ENCODE data around the gene ADGRV1. TPM values are rescaled to one million over a fixed set of nuclear protein-coding genes. Genes with fewer than 3 reads are reported as not detected.
A peak's percentile ranks its signal among the peaks of the same experiment; 100 is the strongest.

The ADGRV1 gene
- polyA plus RNA-seq, 2 donors = 0.82 to 1.6 TPM

DNA sequence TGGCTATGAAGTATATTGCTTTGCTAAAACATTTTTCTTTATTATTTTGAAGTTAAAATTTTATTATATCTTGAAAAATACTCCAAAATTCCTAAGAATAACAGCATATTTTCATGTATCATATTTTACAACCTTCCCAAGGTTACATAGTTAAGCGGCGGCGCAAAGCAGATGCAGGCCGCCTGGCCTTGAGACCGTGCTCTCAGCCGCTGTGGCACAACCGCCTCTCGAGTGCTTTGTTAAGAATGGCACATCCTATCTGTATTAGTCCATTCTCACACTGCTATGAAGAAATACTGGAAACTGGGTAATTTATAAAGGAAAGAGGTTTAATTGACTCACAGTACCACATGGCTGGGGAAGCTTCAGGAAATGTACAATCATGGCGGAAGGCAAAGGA lies 595.7 kb downstream of the ADGRV1 start:
- 97 to 100% methylated on average over 9 of the region's 9 CpGs for WGBS, 2 donors
- Histone ChIP-seq H3K4me3 (ENCODE audit: low read depth in 1 of 2, low read length in 2 of 2) (no peak overlapping the region), H3K27me3 (ENCODE audit: control insufficient read depth in 1 of 2, insufficient read depth in 2 of 2, low read length in 2 of 2) (no peaks in the 10 kb centered on the region), H3K4me1 (ENCODE audit: control insufficient read depth in 2 of 2, insufficient read depth in 2 of 2, low read length in 1 of 2) (peaks cover 0 to 2% of the 10 kb centered on the region in 2 donors), H3K27ac (ENCODE audit: low read depth in 2 of 2, low read length in 1 of 2) (no peak overlapping the region), H3K9me3 (ENCODE audit: control insufficient read depth in 2 of 2, insufficient read depth in 1 of 2, low read depth in 1 of 2, low read length in 1 of 2) (no peaks in the 10 kb centered on the region), H3K36me3 (ENCODE audit: control insufficient read depth in 2 of 2, insufficient read depth in 2 of 2, low read length in 1 of 2) (no peaks in the 10 kb centered on the region)

DNA sequence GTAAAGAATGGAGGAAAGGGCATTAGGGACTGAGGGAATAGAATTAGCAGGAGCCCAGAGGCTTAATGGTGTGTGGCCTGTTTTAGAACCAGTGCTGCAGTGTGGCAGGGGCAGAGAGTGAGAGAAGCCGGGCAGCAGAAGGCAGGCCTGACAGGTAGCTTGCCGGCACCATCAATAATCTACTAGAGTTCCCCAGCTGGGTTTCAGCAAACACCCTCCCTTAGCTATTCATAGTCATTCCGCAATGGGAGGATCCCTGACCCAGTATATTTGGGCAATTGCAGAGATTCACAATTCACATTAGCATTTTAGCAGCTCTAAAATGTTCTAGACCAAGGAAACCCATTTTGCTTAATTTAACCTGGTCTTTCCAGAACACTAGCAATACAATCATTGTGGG lies 596.7 kb downstream of the ADGRV1 start:
- no peak overlapping the region for H3K4me3 ChIP-seq (ENCODE audit: low read depth in 1 of 2, low read length in 2 of 2)
- no peak overlapping the region for H3K27ac ChIP-seq (ENCODE audit: low read depth in 2 of 2, low read length in 1 of 2)
- H3K27me3 ChIP-seq (ENCODE audit: control insufficient read depth in 1 of 2, insufficient read depth in 2 of 2, low read length in 2 of 2) = no peaks in the 10 kb centered on the region
- no peaks in the 10 kb centered on the region for H3K36me3 ChIP-seq (ENCODE audit: control insufficient read depth in 2 of 2, insufficient read depth in 2 of 2, low read length in 1 of 2)
- H3K9me3 ChIP-seq (ENCODE audit: control insufficient read depth in 2 of 2, insufficient read depth in 1 of 2, low read depth in 1 of 2, low read length in 1 of 2) = no peaks in the 10 kb centered on the region
- H3K4me1 ChIP-seq (ENCODE audit: control insufficient read depth in 2 of 2, insufficient read depth in 2 of 2, low read length in 1 of 2) = no peaks in the 10 kb centered on the region
- WGBS, 2 donors = 84 to 89% methylated on average over 3 of the region's 3 CpGs

DNA sequence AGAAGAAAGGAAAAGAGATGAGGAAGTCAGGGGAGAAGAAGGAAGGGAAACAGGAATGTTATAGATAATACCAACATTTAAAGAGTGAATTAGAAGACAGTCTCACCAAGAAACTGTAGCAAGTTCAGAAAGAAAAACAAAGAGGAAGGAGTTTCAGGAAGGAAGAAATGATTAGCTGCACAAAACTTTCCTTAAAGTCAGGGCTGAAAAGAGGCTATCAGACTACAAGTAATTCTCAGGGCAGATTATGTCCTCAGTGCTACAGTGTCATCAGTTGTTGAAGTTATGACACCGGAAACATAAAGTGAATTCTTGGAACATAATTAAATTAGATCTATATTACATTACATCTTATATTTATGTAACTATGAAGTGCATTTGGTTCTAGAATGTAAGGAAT lies 597.6 kb downstream of the ADGRV1 start:
- H3K36me3 ChIP-seq (ENCODE audit: control insufficient read depth in 2 of 2, insufficient read depth in 2 of 2, low read length in 1 of 2) = no peaks in the 10 kb centered on the region
- H3K27ac ChIP-seq (ENCODE audit: low read depth in 2 of 2, low read length in 1 of 2) = no peak overlapping the region
- H3K4me3 ChIP-seq (ENCODE audit: low read depth in 1 of 2, low read length in 2 of 2) = no peak overlapping the region
- no peaks in the 10 kb centered on the region for H3K27me3 ChIP-seq (ENCODE audit: control insufficient read depth in 1 of 2, insufficient read depth in 2 of 2, low read length in 2 of 2)
- 89 to 93% methylated on average over 1 of the region's 1 CpG for WGBS, 2 donors
- H3K9me3 ChIP-seq (ENCODE audit: control insufficient read depth in 2 of 2, insufficient read depth in 1 of 2, low read depth in 1 of 2, low read length in 1 of 2) = no peaks in the 10 kb centered on the region
- peaks cover 0 to 2% of the 10 kb centered on the region in 2 donors for H3K4me1 ChIP-seq (ENCODE audit: control insufficient read depth in 2 of 2, insufficient read depth in 2 of 2, low read length in 1 of 2)

DNA sequence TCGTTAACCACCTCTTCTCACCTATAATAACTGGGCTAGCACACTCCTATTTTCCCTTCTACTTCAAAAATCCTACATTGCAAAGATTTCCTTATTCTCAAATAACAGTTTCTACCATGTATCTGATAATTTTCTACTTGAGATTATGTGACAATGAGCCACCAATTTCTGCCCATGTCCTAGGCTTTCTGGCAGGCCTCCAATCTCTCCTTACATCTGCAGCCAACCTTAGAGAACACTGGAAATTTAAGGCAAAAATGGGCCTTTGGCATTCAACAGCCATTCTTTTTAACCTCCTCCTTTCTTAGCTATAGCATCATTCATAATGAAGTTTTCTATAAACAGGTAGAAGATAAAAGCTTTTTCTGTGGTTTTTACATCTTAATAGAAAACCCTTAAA lies 599.4 kb downstream of the ADGRV1 start:
- Histone ChIP-seq H3K36me3 (ENCODE audit: control insufficient read depth in 2 of 2, insufficient read depth in 2 of 2, low read length in 1 of 2) (no peaks in the 10 kb centered on the region), H3K9me3 (ENCODE audit: control insufficient read depth in 2 of 2, insufficient read depth in 1 of 2, low read depth in 1 of 2, low read length in 1 of 2) (no peaks in the 10 kb centered on the region), H3K27me3 (ENCODE audit: control insufficient read depth in 1 of 2, insufficient read depth in 2 of 2, low read length in 2 of 2) (no peaks in the 10 kb centered on the region), H3K4me1 (ENCODE audit: control insufficient read depth in 2 of 2, insufficient read depth in 2 of 2, low read length in 1 of 2) (peaks cover 5 to 7% of the 10 kb centered on the region in 2 donors), H3K4me3 (ENCODE audit: low read depth in 1 of 2, low read length in 2 of 2) (no peak overlapping the region), H3K27ac (ENCODE audit: low read depth in 2 of 2, low read length in 1 of 2) (no peak overlapping the region)
- 92 to 94% methylated on average over 1 of the region's 1 CpG for WGBS, 2 donors

DNA sequence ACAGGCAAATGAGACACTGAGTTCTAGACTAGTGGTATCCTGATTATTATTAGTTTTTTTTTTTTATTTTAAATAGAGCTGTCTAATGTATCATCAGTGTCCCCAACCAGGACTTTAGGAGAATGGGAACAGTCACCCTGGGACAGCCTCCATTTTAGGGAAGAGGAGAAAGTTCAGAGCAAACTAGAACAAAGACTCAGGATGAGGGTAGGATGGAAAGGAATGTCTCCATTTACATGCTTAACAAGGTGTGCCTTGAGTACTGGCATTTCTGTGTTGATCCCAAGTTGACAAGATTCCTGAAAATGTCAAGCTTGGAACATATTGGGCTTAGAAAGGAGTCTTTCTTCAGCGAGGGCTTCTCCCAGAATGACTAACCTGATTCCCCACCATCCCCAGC lies 601.0 kb downstream of the ADGRV1 start:
- no peak overlapping the region for H3K27ac ChIP-seq (ENCODE audit: low read depth in 2 of 2, low read length in 1 of 2)
- H3K4me3 ChIP-seq (ENCODE audit: low read depth in 1 of 2, low read length in 2 of 2) = no peak overlapping the region
- H3K27me3 ChIP-seq (ENCODE audit: control insufficient read depth in 1 of 2, insufficient read depth in 2 of 2, low read length in 2 of 2) = no peaks in the 10 kb centered on the region
- peaks cover 5 to 7% of the 10 kb centered on the region in 2 donors for H3K4me1 ChIP-seq (ENCODE audit: control insufficient read depth in 2 of 2, insufficient read depth in 2 of 2, low read length in 1 of 2)
- no peaks in the 10 kb centered on the region for H3K36me3 ChIP-seq (ENCODE audit: control insufficient read depth in 2 of 2, insufficient read depth in 2 of 2, low read length in 1 of 2)
- 82 to 91% methylated on average over 1 of the region's 1 CpG for WGBS, 2 donors
- no peaks in the 10 kb centered on the region for H3K9me3 ChIP-seq (ENCODE audit: control insufficient read depth in 2 of 2, insufficient read depth in 1 of 2, low read depth in 1 of 2, low read length in 1 of 2)

DNA sequence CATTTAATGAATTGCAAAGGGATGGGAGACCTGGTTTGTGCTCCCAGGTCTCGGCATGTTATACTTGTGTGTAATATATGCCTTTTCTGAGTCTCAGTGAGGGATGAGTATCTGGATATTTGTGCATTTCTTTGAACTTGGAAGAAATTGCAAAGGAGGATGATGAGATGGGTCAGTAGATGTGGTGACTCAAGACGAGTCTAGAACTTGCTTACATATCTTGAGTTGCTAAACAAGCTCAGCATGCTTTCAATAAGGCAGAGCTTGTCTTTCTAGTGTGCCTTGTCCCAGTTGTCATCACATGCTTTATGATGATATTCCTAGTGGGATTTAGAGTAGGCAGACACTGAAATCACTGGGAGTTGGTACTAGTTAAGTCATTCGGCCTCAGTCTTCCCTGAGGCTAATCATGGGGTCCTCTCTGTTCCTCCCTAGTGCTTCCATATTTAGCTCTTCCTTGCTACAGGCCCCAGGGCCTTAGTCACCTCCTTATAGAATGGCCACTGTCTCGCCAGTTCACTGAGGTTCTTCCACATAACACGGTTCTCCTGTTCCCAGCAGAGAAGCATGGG lies 602.2 kb downstream of the ADGRV1 start:
- Histone ChIP-seq H3K27me3 (ENCODE audit: control insufficient read depth in 1 of 2, insufficient read depth in 2 of 2, low read length in 2 of 2) (no peaks in the 10 kb centered on the region), H3K27ac (ENCODE audit: low read depth in 2 of 2, low read length in 1 of 2) (peak overlapping the region; percentile 16 to 47), H3K36me3 (ENCODE audit: control insufficient read depth in 2 of 2, insufficient read depth in 2 of 2, low read length in 1 of 2) (no peaks in the 10 kb centered on the region), H3K9me3 (ENCODE audit: control insufficient read depth in 2 of 2, insufficient read depth in 1 of 2, low read depth in 1 of 2, low read length in 1 of 2) (no peaks in the 10 kb centered on the region), H3K4me1 (ENCODE audit: control insufficient read depth in 2 of 2, insufficient read depth in 2 of 2, low read length in 1 of 2) (peaks cover 5 to 7% of the 10 kb centered on the region in 2 donors), H3K4me3 (ENCODE audit: low read depth in 1 of 2, low read length in 2 of 2) (no peak overlapping the region)
- 84 to 89% methylated on average over 5 of the region's 5 CpGs for WGBS, 2 donors

DNA sequence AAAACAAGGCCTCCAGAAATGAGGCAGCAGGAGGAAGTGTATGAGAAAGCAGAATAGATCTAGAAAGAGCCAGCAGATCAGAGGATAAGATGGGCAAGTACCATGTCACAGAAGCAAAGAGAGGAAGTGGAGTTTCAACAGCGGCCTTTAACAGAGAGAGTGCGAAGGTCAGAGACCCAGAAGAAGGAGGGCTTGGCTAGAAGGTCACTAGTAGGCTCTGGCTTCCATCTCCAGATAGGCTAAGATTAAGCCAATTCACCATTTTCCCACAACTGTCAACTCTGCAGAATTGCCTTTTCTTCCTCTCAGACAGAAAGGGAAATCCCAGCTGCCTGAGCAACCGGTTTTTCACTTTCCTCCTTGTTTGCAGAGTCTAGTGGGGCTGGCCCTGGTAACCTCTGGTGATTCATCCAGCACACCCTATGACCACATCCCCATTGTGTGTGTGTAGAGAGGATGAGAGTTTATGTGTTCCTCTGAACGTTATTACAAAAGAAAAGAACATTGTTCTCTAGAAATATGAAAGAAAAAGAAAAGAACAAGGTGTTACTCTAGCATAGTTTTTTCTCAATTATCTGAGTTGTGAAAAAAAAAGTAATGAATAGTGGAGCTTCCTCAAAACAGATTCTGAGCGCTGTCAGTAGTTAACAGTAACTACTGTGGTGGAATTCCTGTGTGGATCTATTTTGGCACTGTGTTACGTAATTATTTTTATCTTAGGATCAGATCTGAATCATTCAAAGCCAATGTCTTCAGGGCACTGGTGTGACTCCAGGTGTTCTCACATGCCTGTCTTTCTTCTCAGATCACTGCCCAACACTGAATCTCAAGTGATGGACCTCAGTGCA lies 604.2 kb downstream of the ADGRV1 start:
- Histone ChIP-seq H3K9me3 (ENCODE audit: control insufficient read depth in 2 of 2, insufficient read depth in 1 of 2, low read depth in 1 of 2, low read length in 1 of 2) (no peaks in the 10 kb centered on the region), H3K4me3 (ENCODE audit: low read depth in 1 of 2, low read length in 2 of 2) (no peak overlapping the region), H3K36me3 (ENCODE audit: control insufficient read depth in 2 of 2, insufficient read depth in 2 of 2, low read length in 1 of 2) (no peaks in the 10 kb centered on the region), H3K4me1 (ENCODE audit: control insufficient read depth in 2 of 2, insufficient read depth in 2 of 2, low read length in 1 of 2) (peaks cover 5 to 7% of the 10 kb centered on the region in 2 donors), H3K27me3 (ENCODE audit: control insufficient read depth in 1 of 2, insufficient read depth in 2 of 2, low read length in 2 of 2) (no peaks in the 10 kb centered on the region), H3K27ac (ENCODE audit: low read depth in 2 of 2, low read length in 1 of 2) (peak overlapping the region; percentile 74 to 88)
- WGBS, 2 donors = 24 to 26% methylated on average over 6 of the region's 6 CpGs

DNA sequence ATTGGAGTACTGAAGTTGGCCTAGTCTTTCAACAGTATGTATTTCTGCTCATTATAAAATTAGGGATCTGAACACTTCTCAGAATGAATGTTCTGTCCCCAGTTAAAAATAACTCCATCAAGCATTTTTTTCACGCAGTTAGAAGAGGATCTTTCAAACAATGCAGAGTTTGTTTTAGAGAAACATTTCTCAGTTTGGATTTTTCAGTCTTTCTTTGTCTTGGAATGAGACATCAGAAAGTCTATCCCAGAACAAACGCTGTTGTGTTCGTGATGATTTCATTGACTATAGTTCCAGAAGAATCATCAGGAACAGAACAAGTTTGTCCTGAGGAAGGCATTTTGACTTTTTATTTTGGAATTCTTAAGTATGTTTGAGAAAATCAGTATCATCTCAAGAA lies 605.8 kb downstream of the ADGRV1 start:
- H3K27ac ChIP-seq (ENCODE audit: low read depth in 2 of 2, low read length in 1 of 2) = no peak overlapping the region
- WGBS, 2 donors = 69% methylated on average over 3 of the region's 3 CpGs

DNA sequence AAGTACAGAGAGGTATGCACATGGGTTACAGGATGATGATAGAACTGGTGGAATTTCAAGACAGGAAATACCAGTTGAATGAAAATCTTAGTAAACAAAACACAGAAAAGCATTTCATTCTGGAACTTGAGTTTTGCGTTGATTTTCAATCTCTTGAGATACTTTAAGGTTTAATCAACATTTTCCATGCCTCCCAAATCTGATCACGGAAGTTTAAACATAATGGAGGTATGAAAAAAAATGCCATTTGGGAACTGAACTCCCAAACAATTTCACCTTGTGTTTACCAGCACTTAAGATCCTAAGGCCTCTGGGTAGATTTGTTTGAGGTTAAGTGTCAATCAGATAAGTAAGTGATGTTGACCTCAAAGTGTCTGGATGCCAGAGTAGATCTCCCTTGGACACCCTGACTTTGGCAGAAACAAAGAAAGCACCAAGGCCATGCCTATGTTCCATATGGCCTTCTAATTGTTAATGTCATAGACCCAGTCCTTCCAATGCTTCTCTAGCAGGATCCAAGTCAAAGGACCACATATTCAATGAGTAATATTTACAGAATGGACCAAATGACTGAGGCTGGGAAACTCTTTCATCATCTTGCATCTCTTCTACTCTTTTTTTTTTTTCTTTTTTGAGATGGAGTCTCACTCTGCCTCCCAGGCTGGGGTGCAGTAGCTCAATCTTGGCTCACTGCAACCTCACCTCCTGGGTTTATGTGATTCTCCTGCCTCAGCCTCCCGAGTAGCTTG lies 607.6 kb downstream of the ADGRV1 start:
- Histone ChIP-seq H3K4me3 (ENCODE audit: low read depth in 1 of 2, low read length in 2 of 2) (no peak overlapping the region), H3K9me3 (ENCODE audit: control insufficient read depth in 2 of 2, insufficient read depth in 1 of 2, low read depth in 1 of 2, low read length in 1 of 2) (no peaks in the 10 kb centered on the region), H3K27ac (ENCODE audit: low read depth in 2 of 2, low read length in 1 of 2) (no peak overlapping the region), H3K27me3 (ENCODE audit: control insufficient read depth in 1 of 2, insufficient read depth in 2 of 2, low read length in 2 of 2) (no peaks in the 10 kb centered on the region), H3K4me1 (ENCODE audit: control insufficient read depth in 2 of 2, insufficient read depth in 2 of 2, low read length in 1 of 2) (peaks cover 2 to 7% of the 10 kb centered on the region in 2 donors), H3K36me3 (ENCODE audit: control insufficient read depth in 2 of 2, insufficient read depth in 2 of 2, low read length in 1 of 2) (no peaks in the 10 kb centered on the region)
- WGBS, 2 donors = 86 to 91% methylated on average over 3 of the region's 3 CpGs

More for the DNA sequence above, 605.8 kb downstream of the ADGRV1 start:
- Histone ChIP-seq H3K4me3 (ENCODE audit: low read depth in 1 of 2, low read length in 2 of 2) (no peak overlapping the region), H3K4me1 (ENCODE audit: control insufficient read depth in 2 of 2, insufficient read depth in 2 of 2, low read length in 1 of 2) (peaks cover 5 to 7% of the 10 kb centered on the region in 2 donors), H3K9me3 (ENCODE audit: control insufficient read depth in 2 of 2, insufficient read depth in 1 of 2, low read depth in 1 of 2, low read length in 1 of 2) (no peaks in the 10 kb centered on the region), H3K36me3 (ENCODE audit: control insufficient read depth in 2 of 2, insufficient read depth in 2 of 2, low read length in 1 of 2) (no peaks in the 10 kb centered on the region), H3K27me3 (ENCODE audit: control insufficient read depth in 1 of 2, insufficient read depth in 2 of 2, low read length in 2 of 2) (no peaks in the 10 kb centered on the region)

All from esophagus (tissue), 2 donors.